HepG2 (cell line): Measurements from ENCODE around the gene ARAP1. TPM values are rescaled to one million over a fixed set of nuclear protein-coding genes. Genes with fewer than 3 reads are reported as not detected.

ENCODE experiments used
- ATAC-seq: fragments of 200-7000 bp; cut with Tn5 transposase; 3 replicates; pipeline ENCODE4 v1.9.1; 2020; ENCODE audit warnings: mild to moderate bottlenecking, moderate library complexity
- BruUV-seq: library from RNA; stranded (reverse); fragments of 400-500 nt; replicated peaks from 2 replicates; lab custom pipeline; 2021; lab: Mats Ljungman, UMichigan
- CTCF ChIA-PET: fragments of 300-600 bp; formaldehyde crosslinking; extraction: SDS; loops from one replicate; lab custom pipeline; 2021; ENCODE audit warnings: low total read pairs, inconsistent platforms, low intra/inter-chr PET ratio; lab: Yijun Ruan, JAX
- POLR2A ChIA-PET: fragments of 350-600 bp; sonication (Branson Sonifier 250); formaldehyde crosslinking; loops from one replicate; lab custom pipeline; 2020; ENCODE audit warnings: antibody characterized with exemption, inconsistent platforms; lab: Yijun Ruan, JAX
- DNase-seq: peaks from one replicate; pipeline ENCODE4 v3.0.0-alpha.2; 2015; ENCODE audit warnings: low spot score
- FAIRE-seq: peaks from 3 replicates; lab custom pipeline; 2011; peaks lifted over from hg19 to GRCh38; lab: Jason Lieb, UNC
- H2AFZ ChIP-seq: one replicate; pipeline ENCODE4 v1.6.1; 2011; ENCODE audit warnings: low read length, inconsistent platforms
- H3K27ac ChIP-seq: fragments of 300-600 bp; 3 replicates; pipeline ENCODE4 v1.8.0; 2011; ENCODE audit warnings: mixed run types, mild to moderate bottlenecking, mixed read lengths, low read length, inconsistent platforms; ENCODE audit not compliant: insufficient read depth; ENCODE audit errors: extremely low read length
- H3K27me3 ChIP-seq, 2 experiments: fragments of 200-600 bp in 1 of 2; 2 replicates in 1 of 2; 3 replicates in 1 of 2; pipeline versions ENCODE4 v1.6.0 to v1.8.0; 2011; ENCODE audit warnings: low read length in 2 of 2, mild to moderate bottlenecking in 2 of 2, moderate library complexity in 2 of 2, inconsistent platforms in 1 of 2; ENCODE audit not compliant: insufficient read depth in 2 of 2, control insufficient read depth in 1 of 2
- H3K36me3 ChIP-seq, 2 experiments: fragments of 200-600 bp in 1 of 2; replicated peaks in 1 of 2; 2 replicates in 1 of 2; 3 replicates in 1 of 2; pipeline versions ENCODE4 v1.5.1 to v1.8.0; 2011; ENCODE audit warnings: low read length in 2 of 2, inconsistent platforms in 1 of 2; ENCODE audit not compliant: insufficient read depth in 2 of 2, control insufficient read depth in 1 of 2
- H3K4me1 ChIP-seq: 2 replicates; pipeline ENCODE4 v1.5.1; 2012; ENCODE audit warnings: low read length, inconsistent platforms; ENCODE audit not compliant: insufficient read depth
- H3K4me2 ChIP-seq: 2 replicates; pipeline ENCODE4 v1.6.0; 2011; ENCODE audit warnings: low read depth, low read length, inconsistent platforms
- H3K4me3 ChIP-seq, 3 experiments: fragments of 200-600 bp in 1 of 3; sonication (generic), shearing (Covaris generic) in 1 of 3; replicated peaks in 1 of 3; 2 replicates each; pipeline ENCODE4 v1.5.1; 2011 to 2016; ENCODE audit warnings: low read length in 3 of 3, inconsistent platforms in 2 of 3, low read depth in 2 of 3, mild to moderate bottlenecking in 2 of 3, control low read depth in 1 of 3, mixed read lengths in 1 of 3; ENCODE audit not compliant: insufficient read depth in 1 of 3
- H3K79me2 ChIP-seq: one replicate; pipeline ENCODE4 v1.6.1; 2011; ENCODE audit warnings: low read length, inconsistent platforms; ENCODE audit not compliant: insufficient read depth
- H3K9ac ChIP-seq: 2 replicates; pipeline ENCODE4 v1.6.0; 2011; ENCODE audit warnings: mild to moderate bottlenecking, low read depth, low read length, inconsistent platforms; ENCODE audit not compliant: insufficient read depth
- H3K9me3 ChIP-seq: 2 replicates; pipeline ENCODE4 v1.5.1; 2012; ENCODE audit warnings: mild to moderate bottlenecking, low read length
- H4K20me1 ChIP-seq: 2 replicates; pipeline ENCODE4 v1.6.0; 2011; ENCODE audit warnings: inconsistent platforms, mild to moderate bottlenecking, low read length, moderate library complexity; ENCODE audit not compliant: insufficient read depth
- ELF1 ChIP-seq: sonication (generic); formaldehyde crosslinking; IDR thresholded peaks from 2 replicates; pipeline ENCODE4 v1.4.0; 2020; ENCODE audit warnings: missing genetic modification reagents
- FOXJ3 ChIP-seq: sonication (generic); formaldehyde crosslinking; IDR thresholded peaks from 2 replicates; pipeline ENCODE4 v1.4.0; 2020; ENCODE audit warnings: missing genetic modification reagents, mild to moderate bottlenecking, borderline replicate concordance
- GPBP1L1 ChIP-seq: sonication (generic); formaldehyde crosslinking; IDR thresholded peaks from 2 replicates; pipeline ENCODE4 v1.5.0; 2020; ENCODE audit warnings: mild to moderate bottlenecking, missing genetic modification reagents
- PHF21A ChIP-seq: sonication (generic); formaldehyde crosslinking; IDR thresholded peaks from 2 replicates; pipeline ENCODE4 v1.5.0; 2020; ENCODE audit warnings: mild to moderate bottlenecking, missing genetic modification reagents
- SNAI1 ChIP-seq: sonication (generic); formaldehyde crosslinking; IDR thresholded peaks from 2 replicates; pipeline ENCODE4 v1.5.0; 2020; ENCODE audit warnings: mild to moderate bottlenecking, missing genetic modification reagents, borderline replicate concordance
- SNRNP70 ChIP-seq: fragments of 200-400 bp; formaldehyde crosslinking; IDR thresholded peaks from 2 replicates; pipeline ENCODE4 v1.6.1; 2017; ENCODE audit warnings: mild to moderate bottlenecking, low read depth, low read length, moderate library complexity
- TBX2 ChIP-seq: sonication (generic); formaldehyde crosslinking; IDR thresholded peaks from 2 replicates; pipeline ENCODE4 v1.5.0; 2020; ENCODE audit warnings: missing genetic modification reagents, mild to moderate bottlenecking, borderline replicate concordance
- ZBTB43 ChIP-seq: sonication (generic); formaldehyde crosslinking; conservative IDR thresholded peaks from 2 replicates; pipeline ENCODE4 v1.4.0; 2020; ENCODE audit warnings: missing genetic modification reagents
- ZNF547 ChIP-seq: sonication (generic); formaldehyde crosslinking; IDR thresholded peaks from 2 replicates; pipeline ENCODE4 v1.5.1; 2020; ENCODE audit warnings: mild to moderate bottlenecking, missing genetic modification reagents
- ZNF549 ChIP-seq: sonication (generic); formaldehyde crosslinking; IDR thresholded peaks from 2 replicates; pipeline ENCODE4 v1.5.0; 2020; ENCODE audit warnings: missing genetic modification reagents
- ZNF772 ChIP-seq: sonication (generic); formaldehyde crosslinking; IDR thresholded peaks from 2 replicates; pipeline ENCODE4 v1.5.0; 2020; ENCODE audit warnings: mild to moderate bottlenecking, missing genetic modification reagents
- ZNF775 ChIP-seq: sonication (generic); formaldehyde crosslinking; IDR thresholded peaks from 2 replicates; pipeline ENCODE4 v1.4.0; 2020; ENCODE audit warnings: missing genetic modification reagents, mild to moderate bottlenecking, moderate library complexity, borderline replicate concordance
- ZNF782 ChIP-seq: sonication (generic); formaldehyde crosslinking; IDR thresholded peaks from 2 replicates; pipeline ENCODE4 v1.4.0; 2020; ENCODE audit warnings: missing genetic modification reagents, mild to moderate bottlenecking, borderline replicate concordance
- ZNF788 ChIP-seq: sonication (generic); formaldehyde crosslinking; IDR thresholded peaks from 2 replicates; pipeline ENCODE4 v1.5.0; 2020; ENCODE audit warnings: mild to moderate bottlenecking, missing genetic modification reagents, borderline replicate concordance
- ZSCAN31 ChIP-seq: sonication (generic); formaldehyde crosslinking; IDR thresholded peaks from 2 replicates; pipeline ENCODE4 v1.5.0; 2020; ENCODE audit warnings: low read depth, mild to moderate bottlenecking, missing genetic modification reagents
- WGBS: methylation state at CpG from one replicate; pipeline ENCODE4 v1.1.6; 2017; ENCODE audit warnings: low lambda C conversion rate; 5-methylcytosine and 5-hydroxymethylcytosine counted together
- in situ Hi-C: cut with HindIII; loops from 2 replicates; pipeline ENCODE4 v1.10.0; 2017; ENCODE audit warnings: low pct_unique_long_range_greater_than_20kb; ENCODE audit not compliant: extremely low pct_ligation_motif_present
- intact Hi-C: fragments of 100-400 bp; cut with micrococcal nuclease; formaldehyde crosslinking; loops from one replicate; pipeline ENCODE4 v1.10.0; 2022; ENCODE audit not compliant: unreplicated experiment
- polyA plus RNA-seq, 8 experiments: library from polyadenylated mRNA; depleted of rRNA in 3 of 8; stranded (reverse) in 7 of 8; unstranded in 1 of 8; fragments of >200 nt; fragmentation: Illumina TruSeq in 4 of 8; extraction: Trizol in 4 of 8; gene quantifications; 2 replicates each; pipeline versions ENCODE4 v1.2.1 to v1.2.3, GENCODE V29; 2011 to 2016; ENCODE audit warnings: low read depth in 4 of 8, missing spikeins in 1 of 8, mixed read lengths in 1 of 8; ENCODE audit not compliant: insufficient read depth in 1 of 8
- total RNA-seq, 5 experiments: library from RNA; depleted of rRNA; stranded (reverse); fragments of >200 nt; fragmentation: Illumina TruSeq; extraction: Trizol; gene quantifications; 2 replicates each; pipeline ENCODE4 v1.2.3, GENCODE V29; 2016; ENCODE audit warnings: low read depth in 1 of 5
- TF ChIP-seq, protein P1 (sequence below): sonication (generic); formaldehyde crosslinking; IDR thresholded peaks from 2 replicates; pipeline ENCODE4 v1.4.0; 2020; ENCODE audit warnings: mild to moderate bottlenecking, missing genetic modification reagents

The ARAP1 gene
- total and polyA plus RNA-seq, 2 of the 13 experiments (the other 11 are each of a cell fraction or from before 2014, with no cell fraction given): 43.2 to 55.5 TPM

DNA sequence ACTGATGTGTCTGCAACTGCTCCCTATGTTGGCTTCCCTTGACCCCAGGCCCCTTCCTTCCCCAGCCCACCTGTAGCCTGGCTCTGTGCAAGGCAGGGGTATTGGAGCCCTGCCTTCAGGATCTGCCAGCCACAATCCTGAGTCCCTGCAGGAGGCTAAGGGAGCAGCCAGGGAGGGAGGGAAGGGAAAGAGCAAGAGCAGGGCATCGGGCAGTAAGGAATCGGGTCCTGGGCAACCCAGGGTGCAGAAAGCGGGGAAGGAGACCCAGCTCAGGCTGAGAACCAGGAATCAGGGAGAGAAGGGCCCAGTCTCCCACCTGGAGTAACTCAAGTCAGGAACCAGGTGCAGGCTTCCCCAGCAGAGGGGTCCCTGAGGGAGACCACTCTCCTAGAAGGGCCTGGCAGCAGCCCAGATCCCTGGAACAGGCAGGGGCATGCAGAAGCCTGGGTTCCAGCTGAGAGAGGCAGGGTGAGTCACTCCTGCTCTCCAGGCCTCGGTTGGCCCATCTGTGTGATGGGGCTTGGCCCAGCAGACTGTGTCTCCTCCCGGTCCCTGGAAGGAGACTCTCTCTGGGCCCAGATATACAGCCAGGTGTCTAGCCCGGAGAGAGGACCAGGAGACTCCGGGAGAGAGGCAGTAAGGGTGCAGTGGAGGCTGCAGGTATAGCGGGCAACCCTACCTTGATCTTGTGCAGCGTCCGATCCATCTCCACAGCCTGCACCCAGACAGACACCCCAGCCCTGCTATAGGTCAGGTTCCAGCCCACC lies 28.3 kb upstream of the ARAP1 start (continued):
- TF ChIP-seq ZNF788 (CRISPR knock-in tag) (peak; percentile 62; the same call in 1 of the 2 replicates), ZSCAN31 (CRISPR knock-in tag) (peak; percentile 53; the same call in 1 of the 2 replicates), GPBP1L1 (CRISPR knock-in tag) (no peak), SNAI1 (CRISPR knock-in tag) (no peak)
- TF ChIP-seq, all 625 proteins: peak for 27

DNA sequence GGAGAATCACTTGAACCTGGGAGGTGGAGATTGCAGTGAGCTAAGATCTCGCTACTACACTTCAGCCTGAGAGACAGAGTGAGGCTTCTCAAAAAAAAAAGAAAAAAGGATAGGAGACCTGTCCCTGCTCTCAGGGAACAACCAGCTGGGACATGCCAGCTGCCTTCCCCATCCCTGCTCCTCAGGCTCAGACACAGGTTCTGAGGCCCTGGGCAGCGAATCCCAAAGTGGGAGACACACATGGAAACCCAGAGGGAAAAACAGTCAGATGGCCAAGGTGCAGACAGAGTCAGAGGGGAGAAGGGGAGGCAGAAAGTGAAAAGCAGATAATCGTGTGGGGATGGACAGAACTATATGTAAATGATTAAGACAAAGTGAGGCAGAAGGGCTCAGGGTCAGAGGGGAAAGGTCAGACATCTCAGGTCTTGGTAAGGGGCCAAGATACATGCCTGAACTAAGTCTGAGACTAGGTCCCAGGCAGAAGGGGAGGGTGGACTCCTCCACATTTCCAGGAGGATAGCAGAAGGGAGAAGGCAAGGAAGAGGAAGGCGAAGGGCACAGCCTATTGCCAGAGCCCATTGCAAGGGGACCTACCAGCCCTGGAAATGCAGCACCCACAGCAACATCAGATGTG lies 27.4 kb upstream of the ARAP1 start:
- Histone ChIP-seq H3K4me3 (peak overlapping the region; percentile 81 to 88 (median 87)), H3K9me3 (no peaks in the 10 kb centered on the region), H3K79me2 (peaks cover 42% of the 10 kb centered on the region), H4K20me1 (peaks cover 7% of the 10 kb centered on the region; the same call in 1 of the 2 replicates), H3K4me1 (peaks cover 89% of the 10 kb centered on the region), H3K27me3 (no peaks in the 10 kb centered on the region; a peak in 1 of 5 replicates), H3K9ac (peak overlapping the region; percentile 71), H2AFZ (no peak overlapping the region), H3K36me3 (peaks cover 0 to 6% of the 10 kb centered on the region in 2 experiments; a peak in 3 of 5 replicates), H3K27ac (peak overlapping the region; percentile 70), H3K4me2 (peak overlapping the region; percentile 90)
- ChIA-PET CTCF (no interaction called here), POLR2A (interaction anchor here (0.9 to 10.0 kb wide), 9 partner anchors 7 to 54 kb away, joined by 4 to 103 read pairs (median 17); partner anchors contain the start of gene STARD10)
- in situ Hi-C loops: no loop called here
- ATAC-seq: no peak
- intact Hi-C loops: no loop called here
- BruUV-seq: no TSS peak
- 57% methylated on average over 4 of the region's 4 CpGs for WGBS
- DNase-seq: no peak
- FAIRE-seq: no peak
- no peak for TF ChIP-seq TBX2 (CRISPR knock-in tag)
- no peak; the same call in 1 of the 2 replicates for TF ChIP-seq PHF21A (CRISPR knock-in tag)
- no peak for TF ChIP-seq ZNF775 (CRISPR knock-in tag)
- TF ChIP-seq ZNF549 (CRISPR knock-in tag): no peak
- TF ChIP-seq ZNF782: no peak
- 0 out of 2 replicates have a peak, but pooled peaks have one; percentile 25 for TF ChIP-seq ZNF772
- TF ChIP-seq FOXJ3 (CRISPR knock-in tag): no peak
- 0 out of 2 replicates have a peak, but pooled peaks have one; percentile 2 for TF ChIP-seq ELF1 (CRISPR knock-in tag)
- no peak for TF ChIP-seq ZBTB43 (CRISPR knock-in tag)
- TF ChIP-seq ZNF547 (CRISPR knock-in tag): 0 out of 2 replicates have a peak, but pooled peaks have one; percentile 46
- TF ChIP-seq SNRNP70: no peak
- TF ChIP-seq, protein P1, sequence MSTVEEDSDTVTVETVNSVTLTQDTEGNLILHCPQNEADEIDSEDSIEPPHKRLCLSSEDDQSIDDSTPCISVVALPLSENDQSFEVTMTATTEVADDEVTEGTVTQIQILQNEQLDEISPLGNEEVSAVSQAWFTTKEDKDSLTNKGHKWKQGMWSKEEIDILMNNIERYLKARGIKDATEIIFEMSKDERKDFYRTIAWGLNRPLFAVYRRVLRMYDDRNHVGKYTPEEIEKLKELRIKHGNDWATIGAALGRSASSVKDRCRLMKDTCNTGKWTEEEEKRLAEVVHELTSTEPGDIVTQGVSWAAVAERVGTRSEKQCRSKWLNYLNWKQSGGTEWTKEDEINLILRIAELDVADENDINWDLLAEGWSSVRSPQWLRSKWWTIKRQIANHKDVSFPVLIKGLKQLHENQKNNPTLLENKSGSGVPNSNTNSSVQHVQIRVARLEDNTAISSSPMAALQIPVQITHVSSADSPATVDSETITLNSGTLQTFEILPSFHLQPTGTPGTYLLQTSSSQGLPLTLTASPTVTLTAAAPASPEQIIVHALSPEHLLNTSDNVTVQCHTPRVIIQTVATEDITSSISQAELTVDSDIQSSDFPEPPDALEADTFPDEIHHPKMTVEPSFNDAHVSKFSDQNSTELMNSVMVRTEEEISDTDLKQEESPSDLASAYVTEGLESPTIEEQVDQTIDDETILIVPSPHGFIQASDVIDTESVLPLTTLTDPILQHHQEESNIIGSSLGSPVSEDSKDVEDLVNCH (CRISPR knock-in tag): no peak
